Osteocyte (in vitro differentiated cells): ENCODE results near the gene NID1. TPM values are rescaled to one million over a fixed set of nuclear protein-coding genes. Genes with fewer than 3 reads are reported as not detected.

ENCODE experiments used
- DNase-seq: peaks from one replicate; pipeline ENCODE4 v3.0.0; 2021; ENCODE audit warnings: mixed read lengths; ENCODE audit not compliant: unreplicated experiment; ENCODE audit errors: extremely low spot score
- H3K27ac Mint-ChIP-seq: one replicate; pipeline ENCODE4 v1.8.0; 2021; ENCODE audit warnings: mild to moderate bottlenecking, mixed read lengths; ENCODE audit not compliant: unreplicated experiment
- H3K27me3 Mint-ChIP-seq: one replicate; pipeline ENCODE4 v1.8.0; 2021; ENCODE audit warnings: mixed read lengths; ENCODE audit not compliant: unreplicated experiment
- H3K36me3 Mint-ChIP-seq: one replicate; pipeline ENCODE4 v1.8.0; 2021; ENCODE audit warnings: mixed read lengths; ENCODE audit not compliant: unreplicated experiment
- H3K4me1 Mint-ChIP-seq: one replicate; pipeline ENCODE4 v1.8.0; 2021; ENCODE audit warnings: mixed read lengths; ENCODE audit not compliant: unreplicated experiment
- H3K4me3 Mint-ChIP-seq: one replicate; pipeline ENCODE4 v1.8.0; 2021; ENCODE audit warnings: mild to moderate bottlenecking, moderate library complexity, mixed read lengths; ENCODE audit not compliant: unreplicated experiment
- H3K9me3 Mint-ChIP-seq: one replicate; pipeline ENCODE4 v1.8.0; 2021; ENCODE audit warnings: mixed read lengths; ENCODE audit not compliant: unreplicated experiment
- CTCF ChIP-seq: fragments of 200-600 bp; sonication (generic); IDR thresholded peaks from 2 replicates; pipeline ENCODE4 v1.5.0; 2021; ENCODE audit warnings: antibody characterized with exemption, mild to moderate bottlenecking, moderate library complexity
- total RNA-seq: library from RNA; stranded (reverse); gene quantifications from 2 replicates; pipeline ENCODE4 v1.2.1, GENCODE V29; 2021

The NID1 gene
- total RNA-seq, 1 donor from 2014 or later, result 142 TPM

- H3K36me3 Mint-ChIP-seq, result no peaks in the 10 kb centered on the region
- no peaks in the 10 kb centered on the region for H3K9me3 Mint-ChIP-seq
- no peaks in the 10 kb centered on the region for H3K27me3 Mint-ChIP-seq
- DNase-seq, result no peak
- H3K4me3 Mint-ChIP-seq, result no peak overlapping the region
- H3K4me1 Mint-ChIP-seq, result peaks cover 5% of the 10 kb centered on the region
- no peak overlapping the region for H3K27ac Mint-ChIP-seq
- no peak for TF ChIP-seq CTCF
Observed at GRCh38 chr1:236069796-236070195, 4.9 kb upstream of the NID1 start.

- TF ChIP-seq CTCF, result no peak
- Mint-ChIP-seq H3K27ac (no peak overlapping the region), H3K9me3 (no peaks in the 10 kb centered on the region), H3K4me1 (peaks cover 10% of the 10 kb centered on the region), H3K27me3 (no peaks in the 10 kb centered on the region), H3K36me3 (no peaks in the 10 kb centered on the region), H3K4me3 (no peak overlapping the region)
- DNase-seq, result no peak
Observed at GRCh38 chr1:236067854-236068454, 3.1 kb upstream of the NID1 start.

- H3K36me3 Mint-ChIP-seq, result peaks cover 2% of the 10 kb centered on the region
- no peak overlapping the region for H3K27ac Mint-ChIP-seq
- no peaks in the 10 kb centered on the region for H3K27me3 Mint-ChIP-seq
- DNase-seq, result no peak
- no peaks in the 10 kb centered on the region for H3K9me3 Mint-ChIP-seq
- no peak for TF ChIP-seq CTCF
- H3K4me1 Mint-ChIP-seq, result peaks cover 12% of the 10 kb centered on the region
- no peak overlapping the region for H3K4me3 Mint-ChIP-seq
Observed at GRCh38 chr1:236066828-236067386, 2.0 kb upstream of the NID1 start.

- H3K27me3 Mint-ChIP-seq, result no peaks in the 10 kb centered on the region
- TF ChIP-seq CTCF, result no peak
- H3K4me1 Mint-ChIP-seq, result peaks cover 12% of the 10 kb centered on the region
- H3K27ac Mint-ChIP-seq, result peak overlapping the region; percentile 14
- DNase-seq, result no peak
- peaks cover 6% of the 10 kb centered on the region for H3K36me3 Mint-ChIP-seq
- H3K9me3 Mint-ChIP-seq, result no peaks in the 10 kb centered on the region
- peak overlapping the region; percentile 65 for H3K4me3 Mint-ChIP-seq
Observed at GRCh38 chr1:236066054-236066453, 1.2 kb upstream of the NID1 start.

GRCh38 chr1:236065509-236066005 lies 667 bp upstream of the NID1 start:
- Mint-ChIP-seq H3K27me3 (no peaks in the 10 kb centered on the region), H3K27ac (peak overlapping the region; percentile 14), H3K36me3 (peaks cover 6% of the 10 kb centered on the region), H3K4me1 (peaks cover 12% of the 10 kb centered on the region), H3K9me3 (no peaks in the 10 kb centered on the region), H3K4me3 (peak overlapping the region; percentile 65)
- no peak for DNase-seq
- no peak for TF ChIP-seq CTCF
